Activated CD8-positive, alpha-beta memory T cell treated with anti-CD3 and anti-CD28 coated beads for 1 hour (primary cell): Measurements from ENCODE around the gene SKOR1.

Experiments used
- DNase-seq, 2 donors: peaks; one replicate each; pipeline ENCODE4 v3.0.0-alpha.2; 2020; ENCODE audit warnings: low read depth in 1 of 2; ENCODE audit errors: extremely low read depth in 1 of 2

SKOR1 gene

GRCh38 chr15:67829647-67830504, 4.6 kb downstream of the SKOR1 start:
- DNase-seq: no peak

- no peak for DNase-seq
Observed at GRCh38 chr15:67831363-67831762, 6.1 kb downstream of the SKOR1 start.

GRCh38 chr15:67832031-67832551, 6.8 kb downstream of the SKOR1 start:
- no peak for DNase-seq

- no peak for DNase-seq
Observed at GRCh38 chr15:67832897-67833709, 7.8 kb downstream of the SKOR1 start.

GRCh38 chr15:67833710-67834511, 8.6 kb downstream of the SKOR1 start:
- DNase-seq: no peak

GRCh38 chr15:67834581-67835296, 9.4 kb downstream of the SKOR1 start:
- DNase-seq: no peak

- DNase-seq: no peak
Observed at GRCh38 chr15:67835297-67836133, 10.2 kb downstream of the SKOR1 start.

GRCh38 chr15:67836134-67836455, 10.8 kb downstream of the SKOR1 start:
- DNase-seq: no peak

GRCh38 chr15:67836477-67836876, 11.2 kb downstream of the SKOR1 start:
- no peak for DNase-seq

GRCh38 chr15:67836955-67837354, 11.6 kb downstream of the SKOR1 start:
- no peak for DNase-seq

GRCh38 chr15:67838789-67839332, 13.6 kb downstream of the SKOR1 start:
- no peak for DNase-seq

- no peak for DNase-seq
Observed at GRCh38 chr15:67839499-67839928, 14.2 kb downstream of the SKOR1 start.

- DNase-seq: peak; percentile 88 to 93
Observed at GRCh38 chr15:67839929-67840748, 14.8 kb downstream of the SKOR1 start, which contains the start of gene RNU6-1. RNU6-1 (minus strand) TSS chr15:67840045.

GRCh38 chr15:67840749-67841512, 15.6 kb downstream of the SKOR1 start:
- no peak for DNase-seq

- DNase-seq: no peak
Observed at GRCh38 chr15:67841513-67841762, 16.1 kb downstream of the SKOR1 start.

- DNase-seq: no peak
Observed at GRCh38 chr15:67843092-67843501, 17.8 kb downstream of the SKOR1 start.

GRCh38 chr15:67843571-67844387, 18.5 kb downstream of the SKOR1 start:
- no peak for DNase-seq
